ENCODE data around the gene HMGCS2.
"Not testable (repeated sequence)": the region's sequence is repeated elsewhere in the genome, so short reads cannot be mapped to it uniquely, and the experiment has no call there.

The HMGCS2 gene

DNA sequence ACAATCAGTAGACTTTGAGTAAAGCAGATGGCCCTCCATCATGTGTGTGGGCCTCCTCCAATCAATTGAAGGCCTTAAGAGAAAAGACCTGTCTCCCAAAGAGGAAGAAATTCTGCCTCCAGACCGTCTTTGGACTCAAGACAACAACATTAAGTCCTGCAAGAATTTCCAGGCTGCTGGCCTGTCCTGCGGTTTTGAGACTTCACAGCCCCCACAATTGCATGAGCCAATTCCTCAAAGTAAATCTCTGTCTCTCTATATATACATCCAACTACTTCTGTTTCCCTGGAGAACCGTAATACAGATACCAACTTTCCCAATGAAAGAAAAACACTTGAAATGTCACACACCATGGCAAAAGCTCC, 26.2 kb upstream of the HMGCS2 start:
- DNase-seq (ENCODE audit: low read depth), result no peak
- TF ChIP-seq, protein P1, sequence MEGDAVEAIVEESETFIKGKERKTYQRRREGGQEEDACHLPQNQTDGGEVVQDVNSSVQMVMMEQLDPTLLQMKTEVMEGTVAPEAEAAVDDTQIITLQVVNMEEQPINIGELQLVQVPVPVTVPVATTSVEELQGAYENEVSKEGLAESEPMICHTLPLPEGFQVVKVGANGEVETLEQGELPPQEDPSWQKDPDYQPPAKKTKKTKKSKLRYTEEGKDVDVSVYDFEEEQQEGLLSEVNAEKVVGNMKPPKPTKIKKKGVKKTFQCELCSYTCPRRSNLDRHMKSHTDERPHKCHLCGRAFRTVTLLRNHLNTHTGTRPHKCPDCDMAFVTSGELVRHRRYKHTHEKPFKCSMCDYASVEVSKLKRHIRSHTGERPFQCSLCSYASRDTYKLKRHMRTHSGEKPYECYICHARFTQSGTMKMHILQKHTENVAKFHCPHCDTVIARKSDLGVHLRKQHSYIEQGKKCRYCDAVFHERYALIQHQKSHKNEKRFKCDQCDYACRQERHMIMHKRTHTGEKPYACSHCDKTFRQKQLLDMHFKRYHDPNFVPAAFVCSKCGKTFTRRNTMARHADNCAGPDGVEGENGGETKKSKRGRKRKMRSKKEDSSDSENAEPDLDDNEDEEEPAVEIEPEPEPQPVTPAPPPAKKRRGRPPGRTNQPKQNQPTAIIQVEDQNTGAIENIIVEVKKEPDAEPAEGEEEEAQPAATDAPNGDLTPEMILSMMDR (IDR thresholded peaks at IDR 0.05; ENCODE audit: low read depth, low read length, missing control alignments), result no peak
- no peak overlapping the region for H3K4me3 ChIP-seq (ENCODE audit: low read depth, low read length)
- in situ Hi-C loops (cut with HindIII; ENCODE audit: low sequenced_read_pairs), result no loop called here

DNA sequence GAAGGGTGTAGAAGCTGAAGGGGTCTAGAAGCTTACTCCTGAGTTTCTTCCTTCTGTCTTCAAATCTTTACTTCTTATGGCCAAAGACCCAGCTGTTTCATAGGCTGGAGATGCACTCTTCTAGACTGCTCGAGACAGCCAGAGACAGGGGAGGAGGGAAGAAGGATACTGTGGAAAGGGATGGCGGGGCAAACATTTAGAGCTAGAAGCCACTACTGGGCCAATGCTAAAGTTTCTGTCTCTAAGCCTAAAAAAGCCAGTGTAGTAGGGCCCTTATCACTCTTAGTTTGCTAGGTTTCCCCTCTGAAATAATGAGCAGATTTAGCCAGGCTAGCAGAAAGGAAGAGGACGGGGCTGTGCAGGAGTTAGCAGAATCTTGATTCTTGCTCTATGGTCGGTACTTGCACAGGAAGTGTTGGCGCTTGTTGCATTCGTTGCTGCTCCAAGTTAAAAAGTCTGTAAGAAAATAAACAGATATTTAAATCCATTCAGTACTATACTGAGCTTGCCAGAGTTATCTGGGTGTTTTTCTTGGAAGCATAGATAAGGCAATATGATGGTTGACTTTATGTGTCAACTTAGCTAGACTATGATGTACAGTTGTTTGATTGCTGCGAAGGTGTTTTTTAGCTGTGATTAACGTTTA, 25.6 kb upstream of the HMGCS2 start:
- in situ Hi-C loops (cut with HindIII; ENCODE audit: low sequenced_read_pairs), result no loop called here
- no peak overlapping the region for H3K4me3 ChIP-seq (ENCODE audit: low read depth, low read length)
- TF ChIP-seq, protein P1 (IDR thresholded peaks at IDR 0.05; ENCODE audit: low read depth, low read length, missing control alignments), result no peak
- no peak for DNase-seq (ENCODE audit: low read depth)

DNA sequence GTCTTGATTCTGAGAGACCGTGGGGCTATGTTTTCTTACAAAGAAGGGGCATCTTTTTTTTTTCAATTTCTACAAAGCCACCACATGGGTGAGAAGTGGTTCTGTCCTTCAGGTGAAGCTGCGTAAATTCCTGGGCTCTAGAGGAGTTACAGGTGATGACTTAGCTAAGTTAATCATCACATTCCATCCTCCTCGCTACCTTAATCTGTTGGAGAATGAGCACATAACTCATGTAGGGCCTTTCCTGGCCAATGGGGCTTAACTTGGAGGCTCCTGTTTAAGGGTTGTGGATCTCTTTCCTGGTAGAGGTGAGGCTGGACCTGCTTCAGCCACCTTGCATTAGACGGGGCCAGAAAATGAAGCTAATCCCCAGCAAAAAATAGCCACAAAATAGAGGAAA, 22.7 kb upstream of the HMGCS2 start:
- in situ Hi-C loops (cut with HindIII; ENCODE audit: low sequenced_read_pairs), result no loop called here
- TF ChIP-seq, protein P1 (IDR thresholded peaks at IDR 0.05; ENCODE audit: low read depth, low read length, missing control alignments), result no peak
- DNase-seq (ENCODE audit: low read depth), result no peak
- no peak overlapping the region for H3K4me3 ChIP-seq (ENCODE audit: low read depth, low read length)

DNA sequence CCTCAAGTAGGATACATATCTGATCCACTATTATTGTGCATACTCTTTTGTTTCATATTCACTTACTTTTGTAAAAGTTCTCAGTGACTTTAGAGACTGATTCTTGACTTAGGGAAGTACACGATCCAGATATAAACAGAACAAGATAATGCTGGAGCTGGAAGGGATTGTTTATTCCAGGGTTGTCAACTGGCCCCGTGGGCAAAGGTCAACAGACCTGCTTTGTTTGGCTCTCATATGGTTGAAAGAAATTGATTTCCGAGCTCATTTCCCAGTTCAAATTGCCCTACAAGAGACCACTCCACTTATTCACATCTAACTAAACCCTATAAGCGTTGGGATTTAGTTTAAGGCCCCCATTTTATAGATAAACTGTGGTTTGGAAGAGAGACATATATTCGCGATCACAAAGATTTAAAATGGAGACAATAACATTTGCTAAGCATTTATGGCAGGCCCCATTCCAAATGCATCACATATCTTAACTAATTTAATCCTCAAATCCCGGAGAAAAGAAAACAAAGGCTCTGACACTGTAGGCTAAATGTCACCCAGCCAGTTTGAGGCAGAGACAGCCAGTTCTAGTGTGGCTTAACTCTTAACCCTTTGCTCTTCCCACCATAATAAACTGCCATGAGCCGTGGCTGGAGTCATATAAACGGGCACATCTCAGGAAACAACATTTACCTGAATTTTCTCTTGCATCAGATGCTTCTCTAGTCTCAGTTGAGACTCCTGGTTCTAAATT, 21.9 kb upstream of the HMGCS2 start:
- no peak overlapping the region for H3K4me3 ChIP-seq (ENCODE audit: low read depth, low read length)
- TF ChIP-seq, protein P1 (IDR thresholded peaks at IDR 0.05; ENCODE audit: low read depth, low read length, missing control alignments), result no peak
- in situ Hi-C loops (cut with HindIII; ENCODE audit: low sequenced_read_pairs), result no loop called here
- no peak for DNase-seq (ENCODE audit: low read depth)

DNA sequence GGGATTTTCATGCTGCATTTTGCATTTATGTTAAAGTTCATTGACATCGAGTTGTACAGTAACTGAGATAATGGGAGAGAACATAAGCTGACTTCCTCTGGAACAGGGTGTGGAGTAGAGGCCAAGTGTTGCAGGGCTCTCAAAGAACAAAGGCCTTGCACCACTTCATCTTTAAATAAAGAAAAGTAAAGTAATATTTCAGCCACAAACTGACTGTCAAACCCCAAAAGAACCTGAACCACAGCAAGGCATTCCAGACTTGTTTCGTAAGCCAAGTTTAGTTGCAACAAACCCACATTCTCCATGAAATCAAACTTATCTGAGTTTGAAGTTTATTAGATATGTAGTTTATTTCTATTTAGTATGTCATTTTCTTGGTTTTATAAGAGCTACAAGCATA, 19.1 kb upstream of the HMGCS2 start:
- DNase-seq (ENCODE audit: low read depth), result peak; percentile 59
- TF ChIP-seq, protein P1 (IDR thresholded peaks at IDR 0.05; ENCODE audit: low read depth, low read length, missing control alignments), result no peak
- H3K4me3 ChIP-seq (ENCODE audit: low read depth, low read length), result no peak overlapping the region
- in situ Hi-C loops (cut with HindIII; ENCODE audit: low sequenced_read_pairs), result no loop called here

DNA sequence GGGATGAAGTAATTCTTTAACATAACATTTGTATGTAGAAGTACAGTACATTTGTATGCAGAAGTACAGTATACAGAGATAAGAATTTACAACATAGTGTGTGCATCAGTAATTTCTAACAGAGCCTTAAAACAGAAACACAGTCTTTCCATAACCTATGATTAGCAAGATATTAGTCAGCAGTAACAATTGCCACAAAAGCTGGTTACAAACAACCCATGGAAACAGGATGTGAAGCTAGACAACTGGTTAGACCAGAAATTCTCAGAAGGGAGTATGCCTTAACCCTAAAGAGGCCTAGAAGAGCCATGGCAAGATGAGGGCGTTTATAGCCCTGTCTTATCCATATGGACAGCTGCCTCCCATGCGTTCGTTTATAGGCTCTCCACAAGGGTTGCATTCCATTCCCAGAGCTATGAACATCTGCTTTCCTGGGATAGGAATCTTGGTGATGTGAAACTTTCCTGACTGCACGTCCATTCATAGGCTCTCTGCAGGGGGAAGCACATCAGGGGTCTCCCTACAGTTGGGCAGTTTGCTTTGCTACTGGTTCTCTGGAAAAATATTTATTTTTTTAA, 17.9 kb upstream of the HMGCS2 start:
- in situ Hi-C loops (cut with HindIII; ENCODE audit: low sequenced_read_pairs); H3K4me3 ChIP-seq (ENCODE audit: low read depth, low read length); DNase-seq (ENCODE audit: low read depth): not testable (repeated sequence)

DNA sequence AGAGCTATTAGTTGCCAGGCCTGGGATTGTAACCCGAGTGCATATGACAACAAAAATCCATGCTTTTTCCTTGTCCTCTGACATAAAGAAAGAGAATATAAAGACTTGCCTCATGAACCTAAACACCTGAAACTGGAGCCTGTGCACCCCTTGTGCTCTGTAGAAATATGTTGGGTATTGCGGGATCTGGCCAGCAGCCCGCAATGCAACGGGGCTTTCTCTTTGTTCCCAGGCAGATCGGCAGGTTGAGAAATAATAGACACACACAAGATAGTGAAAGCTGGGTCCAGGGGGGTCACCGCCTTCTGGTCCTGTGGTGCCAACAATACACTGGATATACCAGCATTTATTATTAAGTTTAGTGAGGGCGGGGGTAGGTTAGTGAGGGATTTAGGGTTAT, 17.3 kb upstream of the HMGCS2 start:
- H3K4me3 ChIP-seq (ENCODE audit: low read depth, low read length); DNase-seq (ENCODE audit: low read depth); in situ Hi-C loops (cut with HindIII; ENCODE audit: low sequenced_read_pairs): not testable (repeated sequence)
